Measurements from ENCODE around the gene PIK3CD.
A peak's percentile ranks its signal among the peaks of the same experiment; 100 is the strongest.
"Not testable (repeated sequence)": the region's sequence is repeated elsewhere in the genome, so short reads cannot be mapped to it uniquely, and the experiment has no call there.

The PIK3CD gene

DNA sequence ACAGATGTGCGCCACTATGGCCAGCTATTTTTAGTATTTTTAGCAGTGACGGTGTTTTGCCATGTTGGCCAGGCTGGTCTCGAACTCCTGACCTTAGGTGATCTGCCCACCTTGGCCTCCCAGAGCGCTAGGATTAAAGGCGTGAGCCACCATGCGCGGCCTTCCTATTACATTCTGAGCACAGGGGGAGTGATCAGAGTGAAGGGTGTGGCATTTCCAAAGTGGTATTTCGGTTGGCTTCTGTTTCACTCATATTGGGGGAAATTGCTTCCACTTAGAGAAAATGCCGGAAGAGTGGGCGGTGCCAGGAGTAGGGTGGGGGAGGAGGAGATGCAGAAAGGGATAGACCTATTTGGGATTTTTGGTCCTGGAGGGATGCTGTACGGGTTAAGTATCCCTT, 4.3 kb downstream of the PIK3CD start:
- no peak for DNase-seq

DNA sequence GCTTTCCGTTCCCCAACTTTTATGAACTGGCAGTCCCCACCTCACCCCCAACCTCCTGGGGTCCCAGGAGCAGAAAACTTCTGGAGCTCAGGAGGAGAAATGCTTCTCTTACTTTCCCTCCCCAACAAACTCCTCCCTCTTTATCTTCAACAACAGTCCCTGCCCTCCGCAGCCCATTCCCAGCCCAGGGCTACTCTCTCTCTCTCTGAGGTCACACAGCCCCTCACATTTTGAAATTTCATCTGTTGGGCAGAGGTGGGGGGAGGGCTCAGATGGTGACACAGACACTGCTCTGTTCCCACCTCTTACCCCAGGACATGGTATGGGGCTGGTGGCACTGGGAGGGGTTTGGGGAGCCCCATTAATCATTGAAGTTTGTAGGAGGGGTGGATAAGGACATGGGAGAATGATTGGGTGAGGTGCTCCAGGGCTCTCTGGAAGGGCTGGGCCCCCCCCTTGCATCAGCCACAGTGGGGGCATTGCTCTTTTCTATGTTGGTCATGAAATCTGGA, 6.0 kb downstream of the PIK3CD start:
- DNase-seq, result no peak

DNA sequence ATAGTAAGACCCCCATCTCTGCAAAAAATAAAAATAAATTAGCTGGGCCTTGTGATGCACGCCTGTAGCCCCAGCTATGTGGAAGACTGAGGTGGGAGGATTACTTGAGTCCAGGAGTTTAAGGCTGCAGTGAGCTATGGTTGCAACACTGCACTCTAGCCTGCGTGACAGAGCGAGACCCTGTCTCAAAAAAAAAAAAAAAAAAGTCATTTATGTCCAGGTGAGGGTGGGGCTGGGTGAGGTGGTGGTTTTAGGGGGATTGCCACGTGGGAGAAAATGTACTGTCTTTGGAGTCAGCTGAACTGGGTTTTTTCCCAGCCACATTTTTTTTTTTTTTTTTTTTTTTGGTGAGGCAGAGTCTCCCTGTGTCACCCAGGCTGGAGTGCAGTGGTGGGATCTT, 6.7 kb downstream of the PIK3CD start:
- DNase-seq, result no peak

DNA sequence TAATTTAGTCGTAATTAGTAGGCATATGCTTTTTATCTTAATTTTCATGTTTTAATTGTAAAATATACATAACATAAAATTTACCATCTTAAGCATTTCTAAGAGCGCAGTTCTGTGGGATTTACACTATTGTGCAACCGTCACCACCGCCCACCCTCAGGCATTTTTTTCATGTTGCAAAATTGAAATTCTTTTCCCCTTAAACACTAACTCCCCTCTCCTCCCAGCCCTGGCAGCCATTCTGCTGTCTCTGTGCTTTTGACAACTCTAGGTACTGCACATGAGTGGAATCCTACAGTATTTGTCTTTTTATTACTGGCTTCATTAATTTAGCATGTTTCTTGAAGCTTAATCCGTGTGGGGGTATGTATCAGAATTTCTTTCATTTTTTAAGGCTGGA, 7.8 kb downstream of the PIK3CD start:
- no peak for DNase-seq

DNA sequence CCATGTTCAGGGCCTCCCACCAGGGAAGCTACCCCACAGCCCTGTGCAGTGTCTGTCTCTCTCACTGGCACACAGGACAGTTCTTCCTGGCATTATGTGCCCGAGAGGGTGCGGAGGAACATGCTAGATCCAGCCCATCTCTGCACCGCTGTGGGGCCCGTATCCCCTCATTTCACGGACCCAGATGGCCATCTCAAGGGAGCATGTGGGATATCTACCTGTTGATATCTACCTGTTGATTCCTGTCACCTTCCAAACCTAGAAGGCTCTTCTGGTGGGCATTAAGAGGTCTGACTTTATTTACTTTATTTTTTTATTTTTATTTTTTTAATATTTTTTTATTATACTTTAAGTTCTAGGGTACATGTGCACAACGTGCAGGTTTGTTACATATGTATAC, 11.7 kb downstream of the PIK3CD start:
- DNase-seq, result no peak

DNA sequence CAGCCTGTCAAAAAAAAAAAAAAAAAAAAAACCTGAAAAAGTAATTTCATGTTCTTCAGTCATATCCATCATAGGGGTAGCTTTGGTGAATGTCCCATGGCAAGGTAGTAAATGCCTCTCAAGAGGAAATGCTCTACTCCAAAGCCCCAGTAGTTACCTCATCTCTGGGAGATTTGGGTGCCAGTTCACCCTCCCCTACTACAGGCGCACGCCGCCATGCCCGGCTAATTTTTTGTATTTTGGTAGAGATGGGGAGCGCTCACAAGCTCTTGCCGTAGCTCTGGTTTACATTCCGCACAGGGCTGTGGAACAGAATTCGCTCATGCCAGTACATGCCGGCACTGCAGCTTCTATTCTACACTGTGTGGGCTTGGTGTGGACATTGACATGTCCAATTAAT, 13.7 kb downstream of the PIK3CD start:
- no peak for DNase-seq

DNA sequence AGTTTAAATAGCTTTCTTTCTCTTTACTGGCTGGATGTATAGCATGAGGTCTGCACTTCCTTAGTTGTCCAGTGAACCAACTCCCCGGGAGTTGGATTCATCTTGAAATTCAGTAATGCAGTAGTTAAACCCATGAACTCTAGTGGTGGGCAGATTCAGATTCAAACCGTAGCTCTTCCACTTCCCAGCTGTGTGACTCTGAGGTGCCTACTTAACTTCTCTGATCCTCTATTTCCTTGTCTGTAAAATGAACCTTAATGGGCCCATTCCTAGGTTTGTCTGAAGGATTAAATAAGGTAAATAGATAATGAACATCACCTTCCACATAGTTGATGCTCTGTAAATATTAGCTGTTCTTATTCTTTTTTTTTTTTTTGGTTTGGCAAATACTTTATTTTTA, 16.5 kb downstream of the PIK3CD start:
- no peak for DNase-seq

DNA sequence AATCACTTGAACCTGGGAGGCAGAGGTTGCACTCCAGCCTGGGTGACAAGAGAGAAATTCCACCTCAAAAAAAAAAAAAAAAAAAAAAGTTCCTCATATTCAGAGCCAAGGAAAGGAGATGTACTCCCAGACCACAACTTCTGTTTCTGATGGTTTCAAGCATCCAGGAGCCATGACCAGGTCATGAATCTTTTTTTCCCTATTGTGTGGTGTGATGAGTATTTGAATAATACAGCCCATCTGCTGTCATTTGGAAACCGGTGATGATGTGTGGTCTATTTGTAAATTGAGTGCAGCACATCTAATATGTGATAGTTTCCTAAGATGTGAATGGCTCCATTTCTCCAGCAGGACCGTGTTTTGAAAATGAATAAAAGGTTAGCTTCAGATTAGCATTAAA, 18.6 kb downstream of the PIK3CD start:
- no peak for DNase-seq

DNA sequence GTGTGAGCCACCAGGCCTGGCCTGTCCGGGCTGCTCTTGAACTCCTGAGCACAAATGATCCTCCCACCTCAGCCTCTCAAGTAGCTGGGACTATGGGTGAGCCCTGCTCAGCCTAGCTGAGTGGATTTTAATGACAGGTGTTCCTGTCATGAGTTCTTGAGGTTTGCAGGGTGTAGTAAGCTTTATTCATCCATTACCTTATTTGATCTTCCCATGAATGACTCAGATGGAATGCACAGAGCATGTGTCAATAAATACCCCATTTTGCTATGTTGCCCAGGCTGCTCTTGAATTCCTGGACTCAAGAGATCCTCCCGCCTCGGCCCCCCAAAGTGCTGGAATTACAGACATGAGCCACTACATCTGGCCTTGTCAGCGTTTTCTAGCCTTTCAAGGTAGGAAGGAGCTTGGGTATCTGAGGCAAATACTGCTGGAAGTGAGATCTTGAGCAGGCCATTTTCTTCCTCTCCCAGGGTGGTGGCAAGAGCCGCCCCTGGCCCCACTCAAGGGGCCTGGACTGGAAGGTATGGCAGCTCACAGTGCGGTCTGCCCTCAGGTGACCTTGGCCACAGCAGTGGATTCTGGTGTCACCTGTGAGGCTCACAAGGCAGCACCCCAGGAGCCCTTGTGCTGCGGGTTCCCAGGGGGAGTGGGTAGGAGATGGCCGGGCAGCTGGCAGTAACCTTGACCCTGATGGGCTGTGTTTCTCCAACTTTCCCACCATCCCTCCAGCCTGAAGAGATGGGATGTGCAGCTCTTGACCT, 20.0 kb downstream of the PIK3CD start:
- no peak for DNase-seq

DNA sequence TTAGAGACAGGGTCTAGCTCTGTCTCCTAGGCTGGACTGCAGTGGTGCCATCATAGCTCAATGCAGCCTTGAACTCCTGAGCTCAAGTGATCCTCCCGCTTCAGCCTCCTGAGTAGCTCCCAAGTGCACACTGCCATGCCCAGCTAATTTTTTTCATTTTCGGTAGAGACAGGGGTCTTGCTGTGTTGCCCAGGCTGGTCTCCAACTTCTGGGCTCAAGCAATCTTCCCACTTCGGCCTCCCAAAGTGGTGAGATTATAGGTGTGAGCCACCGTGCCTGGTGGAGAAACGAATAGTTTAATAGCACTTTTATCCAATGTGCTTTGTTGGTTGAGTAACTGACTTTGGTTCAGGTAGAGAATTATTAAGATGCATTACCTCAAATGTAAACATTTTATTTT, 20.9 kb downstream of the PIK3CD start:
- no peak for DNase-seq

DNA sequence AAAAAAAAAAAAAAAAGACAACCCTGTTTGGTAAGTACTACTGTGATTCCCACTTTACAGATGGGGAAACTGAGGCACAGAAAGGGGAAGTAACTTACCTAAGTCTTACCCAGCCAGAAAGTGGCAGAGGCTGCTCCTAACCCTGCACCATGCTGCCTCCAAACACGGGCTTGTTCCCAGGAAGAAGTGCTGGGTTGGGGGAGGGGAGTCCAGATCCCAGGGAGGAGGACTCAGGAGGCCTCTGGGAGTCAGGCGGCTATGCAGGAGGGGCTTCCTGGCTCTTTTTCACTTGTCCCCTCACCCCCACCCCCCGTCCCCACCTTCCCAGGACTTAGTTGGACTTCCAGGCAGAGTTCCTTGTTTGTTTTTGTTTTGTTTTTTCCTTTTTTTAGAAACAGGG, 23.9 kb downstream of the PIK3CD start:
- no peak for DNase-seq

DNA sequence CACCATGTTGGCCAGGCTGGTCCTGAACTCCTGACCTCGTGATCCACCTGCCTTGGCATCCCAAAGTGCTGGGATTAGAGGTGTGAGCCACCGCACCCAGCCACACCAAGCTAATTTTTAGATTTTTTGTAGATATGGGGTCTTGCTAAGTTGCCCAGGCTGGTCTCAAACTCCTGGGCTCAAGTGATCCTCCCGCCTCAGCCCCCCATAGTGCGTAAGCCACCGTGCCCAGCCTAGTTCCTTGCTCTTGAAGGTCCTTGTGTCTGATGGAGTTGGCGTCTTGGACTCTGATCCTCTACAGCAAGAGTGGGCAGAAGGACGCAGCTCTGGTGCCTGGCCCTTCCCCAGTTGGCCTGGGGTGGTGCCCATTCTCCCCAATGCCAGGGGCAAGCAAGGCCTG, 24.6 kb downstream of the PIK3CD start:
- DNase-seq, result not testable (repeated sequence)

DNA sequence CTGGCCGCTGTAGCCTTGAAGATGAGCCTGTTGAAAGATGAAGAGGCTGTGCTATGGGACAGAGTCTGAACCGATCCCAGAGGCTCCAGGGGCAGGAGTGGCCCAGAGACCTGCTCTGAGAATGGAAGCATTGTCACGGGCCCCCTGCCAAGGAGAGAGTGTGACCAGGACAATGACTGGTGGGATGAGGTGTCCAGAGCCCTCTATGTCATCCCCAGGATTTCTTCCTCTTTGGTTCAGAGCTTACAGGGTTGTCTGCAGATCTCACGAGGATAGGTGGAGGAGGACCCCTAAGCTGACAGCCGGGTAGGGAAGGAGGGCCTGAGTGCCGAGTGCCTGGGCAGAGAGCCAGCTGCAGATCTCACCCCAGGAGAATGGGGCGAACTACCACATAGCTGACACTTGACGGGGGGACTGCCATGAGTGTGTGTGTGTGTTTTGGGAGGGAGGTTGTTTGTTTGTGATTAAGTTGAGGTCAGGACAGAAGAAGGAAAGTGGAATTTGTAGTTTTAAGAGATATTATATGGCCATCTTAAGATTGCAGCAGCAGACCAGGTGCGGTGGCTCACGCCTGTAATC, 25.4 kb downstream of the PIK3CD start:
- DNase-seq, result no peak

DNA sequence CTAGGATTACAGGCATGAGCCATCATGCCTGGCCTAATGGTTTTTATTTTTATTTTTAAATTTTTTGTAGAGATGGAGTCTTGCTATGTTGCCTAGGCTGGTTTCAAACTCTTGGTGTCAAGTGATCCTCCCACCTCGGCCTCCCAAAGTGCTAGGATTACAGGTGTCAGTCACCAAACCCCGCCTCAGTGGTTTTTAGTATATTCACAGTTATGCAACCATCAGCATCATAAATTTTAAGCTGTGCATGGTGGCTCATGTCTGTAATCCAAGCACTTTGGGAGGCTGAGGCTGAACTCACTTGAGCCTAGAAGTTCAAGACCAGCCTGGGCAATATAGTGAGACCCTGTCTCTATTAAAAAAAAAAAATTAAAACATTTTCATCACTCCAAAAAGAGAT, 28.6 kb downstream of the PIK3CD start:
- DNase-seq, result no peak

DNA sequence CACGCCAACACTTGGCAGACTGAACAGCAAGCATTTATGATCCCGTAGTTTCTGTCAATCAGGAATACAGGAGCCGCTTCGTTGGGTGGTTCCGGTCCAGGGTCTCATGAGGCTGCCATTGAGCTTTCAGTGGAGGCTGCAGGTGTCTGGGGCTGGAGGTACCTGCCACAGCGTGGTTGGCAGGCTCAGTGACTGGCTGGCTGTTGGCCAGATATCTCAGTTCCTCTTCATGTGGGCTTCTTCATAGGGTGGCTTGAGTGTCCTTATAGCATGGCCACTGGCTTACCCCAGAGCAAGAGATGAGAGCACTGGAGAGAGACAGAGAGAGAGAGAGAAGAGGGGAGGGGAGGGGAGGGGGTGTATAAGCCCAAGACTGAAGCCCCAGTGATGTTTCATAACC, 29.3 kb downstream of the PIK3CD start:
- DNase-seq, result no peak

DNA sequence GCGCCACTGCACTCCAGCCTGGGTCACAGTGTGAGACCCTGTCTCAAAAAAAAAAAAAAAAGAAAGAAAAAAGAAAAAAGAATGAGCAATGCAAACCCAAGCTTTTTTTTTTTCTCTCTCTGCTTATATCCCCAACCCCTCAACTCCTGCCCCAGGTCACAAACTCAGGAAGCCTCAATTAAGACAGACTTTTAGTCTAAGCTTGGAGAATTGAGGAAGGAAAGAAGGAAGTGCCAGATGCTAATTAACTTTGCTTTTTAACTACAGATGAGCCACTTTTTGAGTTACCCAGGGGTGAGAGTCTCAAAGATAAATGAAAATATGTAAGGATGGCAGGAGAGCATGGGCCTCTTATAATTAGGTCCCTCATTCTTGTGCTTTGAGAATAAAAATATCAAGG, 33.3 kb downstream of the PIK3CD start:
- no peak for DNase-seq

DNA sequence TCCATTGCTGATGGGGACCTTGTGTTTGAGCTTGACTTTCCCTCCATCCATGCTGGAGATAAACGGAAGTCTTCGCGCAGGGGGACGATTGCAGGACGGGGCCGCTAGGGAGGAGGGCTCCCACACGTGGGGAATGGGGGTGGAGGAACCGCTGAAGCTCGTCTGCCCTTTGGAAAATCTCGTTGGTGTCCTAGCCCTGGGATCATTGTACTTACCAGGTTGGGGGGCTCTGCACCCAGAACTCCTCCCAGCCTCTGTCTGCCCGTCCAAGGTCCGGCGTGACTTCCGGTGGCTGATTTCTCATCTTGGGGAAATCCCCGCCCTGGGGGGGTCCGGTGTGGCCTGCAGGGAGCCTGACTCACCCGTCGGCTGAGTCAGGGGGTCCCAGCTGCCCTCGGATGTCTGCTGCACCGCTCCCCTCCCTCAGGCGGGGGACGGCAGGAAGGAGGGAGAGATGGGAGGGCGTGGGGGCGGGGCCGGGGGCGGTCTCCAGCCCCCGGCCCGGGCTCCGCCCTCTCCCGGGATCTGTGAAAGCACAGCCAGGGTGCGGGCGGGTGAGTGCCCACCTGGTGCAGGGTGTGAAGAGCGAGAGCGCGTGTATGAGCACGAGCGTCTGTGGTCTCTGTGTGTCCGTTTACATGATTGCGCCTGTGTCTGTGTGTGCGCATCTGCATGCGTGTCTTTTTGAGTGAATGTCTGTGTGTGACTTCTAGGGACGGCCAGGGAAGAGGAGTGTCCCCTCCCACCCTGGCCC, 35.8 kb downstream of the PIK3CD start:
- DNase-seq, result peak; percentile 58

DNA sequence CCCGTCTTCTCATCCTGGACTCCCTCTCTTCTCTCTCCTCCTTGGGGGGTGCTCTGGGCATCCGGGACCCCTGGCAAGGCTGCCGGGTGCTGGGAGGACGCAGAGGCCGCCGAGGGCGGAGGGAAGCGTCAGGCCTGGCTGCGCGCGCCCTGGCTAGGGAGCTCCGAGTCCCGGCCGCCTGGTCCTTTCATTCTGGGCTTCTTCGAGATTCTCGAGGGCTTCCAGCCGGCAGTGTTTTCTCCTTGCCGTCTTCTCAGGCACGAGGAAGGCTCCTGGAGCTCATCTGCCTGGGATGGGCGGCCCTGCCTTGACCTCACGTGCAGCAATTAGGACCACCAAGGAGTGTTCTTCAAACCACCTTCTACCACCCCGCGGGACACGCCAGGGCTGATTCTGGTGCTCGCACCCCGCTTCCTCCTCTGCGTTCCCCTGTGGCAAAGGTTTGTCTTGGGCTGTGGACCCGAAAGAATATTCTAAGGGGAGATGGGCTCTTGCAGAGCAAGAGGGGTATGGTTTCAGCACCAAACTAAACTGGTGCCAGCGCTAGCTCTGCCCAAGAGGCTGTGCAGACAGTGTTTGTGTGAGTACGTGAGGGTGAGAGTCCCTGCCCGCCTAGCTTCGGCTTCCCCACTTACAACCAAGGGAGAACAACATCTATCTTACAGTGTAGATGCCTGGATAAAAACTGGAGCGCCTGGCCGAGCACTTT, 36.5 kb downstream of the PIK3CD start:
- peak; percentile 14 for DNase-seq

DNA sequence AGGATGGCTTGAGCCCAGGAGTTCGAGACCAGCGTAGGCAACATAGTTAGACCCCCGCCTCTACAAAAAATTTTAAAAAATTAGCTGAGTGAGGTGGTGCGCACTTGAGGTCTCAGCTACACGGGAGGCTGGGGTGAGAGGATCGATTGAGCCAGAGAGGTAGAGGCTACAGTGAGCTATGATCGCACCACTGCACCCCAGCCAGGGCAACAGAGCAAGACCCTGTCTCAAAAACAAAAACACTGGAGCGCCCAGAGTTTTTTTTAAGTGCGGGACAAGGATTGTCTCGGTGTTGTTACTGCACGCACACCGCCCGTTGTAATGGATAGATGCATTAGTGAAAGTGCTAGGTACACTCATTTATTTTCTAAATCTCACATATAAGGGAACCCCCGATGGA, 37.1 kb downstream of the PIK3CD start:
- no peak for DNase-seq

DNA sequence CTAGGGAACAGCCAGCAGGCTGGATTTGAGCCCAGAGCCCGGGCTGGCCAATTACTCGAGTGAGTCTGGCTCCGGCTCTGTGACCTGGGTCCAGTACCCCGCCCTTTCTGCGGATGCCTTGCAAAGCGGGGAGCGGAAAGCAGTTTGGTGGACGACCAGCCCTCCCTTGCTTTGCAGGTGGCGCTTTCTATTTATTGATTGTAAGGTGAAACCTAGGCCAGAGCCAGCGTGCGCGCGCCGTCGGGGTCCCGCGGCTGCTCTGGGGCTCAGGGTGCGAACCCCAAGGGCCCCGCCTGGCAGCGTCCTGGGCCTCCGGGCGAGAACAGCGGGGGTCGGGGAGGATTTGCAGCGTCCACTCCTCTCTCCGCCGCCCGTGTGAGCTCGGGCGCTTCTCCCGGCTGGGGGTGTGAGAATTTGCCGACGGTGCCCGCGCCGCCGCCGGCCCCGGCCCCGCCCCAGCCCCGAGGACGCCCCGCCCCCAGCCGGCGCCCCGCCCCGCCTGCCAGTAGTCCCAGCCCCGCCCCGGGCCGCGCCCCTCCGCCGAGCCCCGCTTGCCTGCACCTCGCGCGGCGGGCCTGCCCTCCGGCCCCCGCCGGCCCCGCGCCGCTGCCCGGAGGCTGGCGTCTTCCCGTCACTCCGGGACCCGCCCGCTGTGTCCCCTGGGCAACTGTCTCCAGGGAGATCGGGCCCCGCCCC, 37.6 kb downstream of the PIK3CD start:
- DNase-seq, result peak; percentile 75

DNA sequence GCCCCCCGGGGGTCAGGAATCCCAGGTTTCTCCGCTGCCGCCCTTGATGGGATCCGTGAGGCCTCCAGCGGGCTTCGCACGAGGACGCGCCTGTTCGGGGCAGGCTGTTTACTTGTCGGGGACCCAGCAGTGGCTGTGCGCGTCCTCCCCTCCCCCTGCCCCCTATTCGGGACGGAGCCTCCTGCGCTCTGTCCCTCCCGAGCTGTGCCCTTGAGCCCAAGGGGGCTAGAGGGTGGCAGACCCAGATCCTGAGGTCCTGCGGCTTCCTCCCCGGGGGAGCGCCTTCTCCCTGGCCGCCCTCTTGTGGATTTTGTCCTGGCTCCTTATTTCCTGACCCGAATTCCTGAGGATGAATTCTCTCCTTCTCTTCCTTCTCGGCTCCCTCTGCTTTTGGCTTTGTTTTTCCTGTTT, 38.4 kb downstream of the PIK3CD start:
- no peak for DNase-seq

DNA sequence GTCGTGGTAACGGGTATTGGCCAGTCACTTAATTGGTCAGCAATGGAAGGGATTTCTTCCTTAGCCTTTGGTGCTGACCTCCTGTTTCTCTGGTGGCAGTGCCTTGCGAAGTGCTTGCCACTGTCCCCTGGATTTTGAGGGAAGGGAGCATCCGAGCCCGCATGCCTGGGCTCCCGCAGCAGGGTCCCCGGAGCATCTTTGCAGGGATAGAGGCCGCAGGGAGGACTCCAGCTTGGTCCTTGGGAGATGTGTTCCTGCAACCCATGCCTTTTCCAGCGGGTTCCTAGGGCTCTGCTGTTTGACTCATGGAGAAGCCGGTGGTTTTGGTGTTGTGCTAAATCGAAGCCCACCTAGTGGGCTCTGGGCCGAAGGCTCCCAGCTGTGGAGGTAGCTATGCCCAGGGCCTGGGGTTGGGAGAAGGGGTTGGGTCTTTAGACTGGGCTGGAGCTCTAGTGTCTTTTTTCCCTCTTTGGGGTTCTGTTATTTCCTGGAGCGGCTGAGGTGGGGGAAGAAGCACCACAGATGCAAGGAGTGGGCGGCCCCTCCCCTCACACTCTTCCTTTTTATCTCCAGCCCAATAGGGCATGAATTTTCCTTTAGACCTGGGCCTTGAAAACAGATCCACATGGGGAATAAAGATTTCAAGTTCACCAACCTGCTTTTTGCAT, 39.0 kb downstream of the PIK3CD start:
- DNase-seq, result no peak
